Tracheal epithelial cell (primary cell): ENCODE data around the gene TKFC. TPM values are rescaled to one million over a fixed set of nuclear protein-coding genes. Genes with fewer than 3 reads are reported as not detected.

Source experiments
- total RNA-seq: library from RNA; depleted of rRNA; stranded (reverse); fragments of >200 nt; gene quantifications from 2 replicates; pipeline ENCODE4 v1.2.1, GENCODE V29; 2014

Gene TKFC, protein sequence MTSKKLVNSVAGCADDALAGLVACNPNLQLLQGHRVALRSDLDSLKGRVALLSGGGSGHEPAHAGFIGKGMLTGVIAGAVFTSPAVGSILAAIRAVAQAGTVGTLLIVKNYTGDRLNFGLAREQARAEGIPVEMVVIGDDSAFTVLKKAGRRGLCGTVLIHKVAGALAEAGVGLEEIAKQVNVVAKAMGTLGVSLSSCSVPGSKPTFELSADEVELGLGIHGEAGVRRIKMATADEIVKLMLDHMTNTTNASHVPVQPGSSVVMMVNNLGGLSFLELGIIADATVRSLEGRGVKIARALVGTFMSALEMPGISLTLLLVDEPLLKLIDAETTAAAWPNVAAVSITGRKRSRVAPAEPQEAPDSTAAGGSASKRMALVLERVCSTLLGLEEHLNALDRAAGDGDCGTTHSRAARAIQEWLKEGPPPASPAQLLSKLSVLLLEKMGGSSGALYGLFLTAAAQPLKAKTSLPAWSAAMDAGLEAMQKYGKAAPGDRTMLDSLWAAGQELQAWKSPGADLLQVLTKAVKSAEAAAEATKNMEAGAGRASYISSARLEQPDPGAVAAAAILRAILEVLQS
- total RNA-seq = 20.0 and 22.2 TPM in 2 replicates

GRCh38 chr11:61332797-61333549, at the start of gene TKFC, which contains the start of gene DDB1:
Gene TKFC (plus strand): TSS chr11:61333228. CDS start chr11:61334729, 1,501 bp downstream.
Gene DDB1 (minus strand): TSS chr11:61333105. CDS start chr11:61332968, 137 bp downstream.

GRCh38 chr11:61294717-61295595, 38.1 kb upstream of the TKFC start, which contains the start of gene VWCE:
Gene VWCE (minus strand): TSS chr11:61295316. CDS start chr11:61295037, 279 bp downstream.

GRCh38 chr11:61361741-61362541, 28.9 kb downstream of the TKFC start, which contains the start of the genes CYB561A3 and TMEM138:
Gene CYB561A3 (minus strand): TSS chr11:61361882. CDS start chr11:61356713, 5,169 bp downstream.
Gene TMEM138 (plus strand): TSS chr11:61362374. CDS start chr11:61364391, 2,017 bp downstream.

Other genes starting within 250 kb of the TKFC start
- not detected in 2 replicates for gene CD5, start 230.7 kb upstream of the TKFC start, total RNA-seq
- gene VPS37C, start 171.8 kb upstream of the TKFC start, total RNA-seq = 8.2 and 10.9 TPM in 2 replicates
- not detected in 2 replicates for gene PGA3, start 129.7 kb upstream of the TKFC start, total RNA-seq
- gene PGA4, start 110.9 kb upstream of the TKFC start, total RNA-seq = not detected in 2 replicates
- gene PGA5, start 92.1 kb upstream of the TKFC start, total RNA-seq = not detected in 2 replicates
- under 0.01 and 0.24 TPM in 2 replicates for gene VWCE, start 37.9 kb upstream of the TKFC start, total RNA-seq
- gene DDB1, start 123 bp upstream of the TKFC start, total RNA-seq = 231 and 235 TPM in 2 replicates
- 55.0 and 66.7 TPM in 2 replicates for gene CYB561A3, start 28.7 kb downstream of the TKFC start, total RNA-seq
- 12.8 and 16.8 TPM in 2 replicates for gene TMEM138, start 29.1 kb downstream of the TKFC start, total RNA-seq
- 5.5 and 16.6 TPM in 2 replicates for gene TMEM216, start 59.4 kb downstream of the TKFC start, total RNA-seq
- 10.9 and 13.3 TPM in 2 replicates for gene CPSF7, start 96.7 kb downstream of the TKFC start, total RNA-seq
- 15.8 and 40.2 TPM in 2 replicates for gene SDHAF2, start 96.9 kb downstream of the TKFC start, total RNA-seq
- gene LRRC10B, start 175.5 kb downstream of the TKFC start, total RNA-seq = not detected in 2 replicates
- gene SYT7, start 247.8 kb downstream of the TKFC start, total RNA-seq = 13.4 and 17.6 TPM in 2 replicates